H1 (cell line): ENCODE measurements around the gene PDZRN4.

ENCODE experiments used
- CTCF ChIP-seq, 3 experiments: IDR thresholded peaks; 1 replicate in 2 of 3; 2 replicates in 1 of 3; pipeline versions ENCODE4 v1.5.1 to v1.6.1; 2011; ENCODE audit warnings: low read length in 3 of 3, mild to moderate bottlenecking in 3 of 3, inconsistent platforms in 2 of 3, low read depth in 1 of 3, moderate library complexity in 1 of 3; ENCODE audit not compliant: insufficient read depth in 1 of 3; ENCODE audit errors: control extremely low read depth in 1 of 3
- EZH2 ChIP-seq: fragments of 200-600 bp; sonication (generic); IDR thresholded peaks from 2 replicates; pipeline ENCODE4 v1.7.1; 2012; ENCODE audit warnings: low read depth, mild to moderate bottlenecking, moderate library complexity, low read length, inconsistent platforms; ENCODE audit not compliant: severe bottlenecking
- GTF2F1 ChIP-seq: IDR thresholded peaks from 2 replicates; pipeline ENCODE4 v1.6.1; 2012; ENCODE audit warnings: low read depth, low read length, improper control_type of control experiment, borderline replicate concordance
- MAFK ChIP-seq: IDR thresholded peaks from 2 replicates; pipeline ENCODE4 v1.6.1; 2012; ENCODE audit warnings: low read depth, mild to moderate bottlenecking, improper control_type of control experiment, low read length
- SP1 ChIP-seq: IDR thresholded peaks from 2 replicates; pipeline ENCODE4 v1.6.1; 2011; ENCODE audit warnings: low read depth, low read length

GRCh38 chr12:41184864-41185263, 3.3 kb upstream of the PDZRN4 start:
- TF ChIP-seq CTCF (IDR thresholded peaks at IDR 0.05; ENCODE audit: control extremely low read depth in 1 of 3, insufficient read depth in 1 of 3, low read depth in 1 of 3, low read length in 3 of 3) (no peak), SP1 (no peak), GTF2F1 (no peak), MAFK (no peak), EZH2 (no peak)
